H9 (cell line): ENCODE results near the gene SRPK3. TPM values are rescaled to one million over a fixed set of nuclear protein-coding genes. Genes with fewer than 3 reads are reported as not detected.

Source experiments
- DNase-seq: peaks from one replicate; pipeline ENCODE4 v3.0.0-alpha.2; 2017
- H2AFZ ChIP-seq: one replicate; pipeline ENCODE4 v1.6.1; 2013; ENCODE audit warnings: mild to moderate bottlenecking, low read length, control low read depth, moderate library complexity
- H2AK5ac ChIP-seq: 2 replicates; pipeline ENCODE4 v1.6.1; 2013; ENCODE audit warnings: low read length, control low read depth, mixed read lengths; ENCODE audit not compliant: insufficient read length
- H2BK120ac ChIP-seq: one replicate; pipeline ENCODE4 v1.6.1; 2013; ENCODE audit warnings: low read depth, mild to moderate bottlenecking, low read length, control low read depth, inconsistent platforms; ENCODE audit not compliant: poor library complexity, severe bottlenecking
- H2BK12ac ChIP-seq: 2 replicates; pipeline ENCODE4 v1.6.1; 2013; ENCODE audit warnings: low read length, control low read depth, mixed read lengths, low read depth; ENCODE audit not compliant: insufficient read length
- H2BK15ac ChIP-seq: 2 replicates; pipeline ENCODE4 v1.6.1; 2013; ENCODE audit warnings: low read depth, low read length, control low read depth
- H2BK20ac ChIP-seq: one replicate; pipeline ENCODE4 v1.6.1; 2013; ENCODE audit warnings: low read depth, mild to moderate bottlenecking, low read length, control low read depth, inconsistent platforms; ENCODE audit not compliant: poor library complexity, severe bottlenecking
- H2BK5ac ChIP-seq: 2 replicates; pipeline ENCODE4 v1.6.1; 2013; ENCODE audit warnings: low read length, control low read depth, mixed read lengths; ENCODE audit not compliant: insufficient read length
- H3K14ac ChIP-seq: 2 replicates; pipeline ENCODE4 v1.6.1; 2013; ENCODE audit warnings: low read length, control low read depth; ENCODE audit not compliant: insufficient read depth
- H3K18ac ChIP-seq: 2 replicates; pipeline ENCODE4 v1.6.1; 2013; ENCODE audit warnings: low read depth, mild to moderate bottlenecking, mixed read lengths, low read length, control low read depth; ENCODE audit not compliant: insufficient read length
- H3K23ac ChIP-seq: 2 replicates; pipeline ENCODE4 v1.6.1; 2013; ENCODE audit warnings: low read length, control low read depth, mixed read lengths, low read depth; ENCODE audit not compliant: insufficient read length
- H3K23me2 ChIP-seq: 2 replicates; pipeline ENCODE4 v1.6.1; 2013; ENCODE audit warnings: low read depth, mild to moderate bottlenecking, mixed read lengths, low read length, control low read depth; ENCODE audit not compliant: insufficient read length, poor library complexity, severe bottlenecking
- H3K27ac ChIP-seq: 2 replicates; pipeline ENCODE4 v1.5.1; 2013; ENCODE audit warnings: low read length, control low read depth, mixed read lengths, low read depth; ENCODE audit not compliant: insufficient read length
- H3K27me3 ChIP-seq: 2 replicates; pipeline ENCODE4 v1.6.1; 2013; ENCODE audit warnings: low read length, control low read depth, inconsistent platforms; ENCODE audit not compliant: insufficient read depth
- H3K4ac ChIP-seq: 2 replicates; pipeline ENCODE4 v1.6.1; 2013; ENCODE audit warnings: low read depth, mild to moderate bottlenecking, control low read depth, inconsistent platforms, low read length, moderate library complexity
- H3K4me1 ChIP-seq: 2 replicates; pipeline ENCODE4 v1.6.1; 2013; ENCODE audit warnings: low read length, control low read depth, inconsistent platforms; ENCODE audit not compliant: insufficient read depth
- H3K4me2 ChIP-seq: 2 replicates; pipeline ENCODE4 v1.6.1; 2013; ENCODE audit warnings: low read length, control low read depth, mixed read lengths; ENCODE audit not compliant: insufficient read length, insufficient read depth
- H3K56ac ChIP-seq: 2 replicates; pipeline ENCODE4 v1.6.1; 2013; ENCODE audit warnings: low read depth, mild to moderate bottlenecking, mixed read lengths, low read length, control low read depth; ENCODE audit not compliant: insufficient read length
- H3K79me1 ChIP-seq: 2 replicates; pipeline ENCODE4 v1.6.1; 2013; ENCODE audit warnings: low read depth, mild to moderate bottlenecking, moderate library complexity, low read length, control low read depth, inconsistent platforms; ENCODE audit not compliant: insufficient read depth, poor library complexity, severe bottlenecking
- H3K79me2 ChIP-seq: 2 replicates; pipeline ENCODE4 v1.6.1; 2013; ENCODE audit warnings: low read length, control low read depth, inconsistent platforms; ENCODE audit not compliant: insufficient read depth
- H3K9ac ChIP-seq: 2 replicates; pipeline ENCODE4 v1.6.1; 2013; ENCODE audit warnings: low read length, control low read depth, mixed read lengths; ENCODE audit not compliant: insufficient read length; ENCODE audit errors: extremely low read depth
- H3K9me3 ChIP-seq: one replicate; pipeline ENCODE4 v1.6.1; 2013; ENCODE audit warnings: low read depth, low read length, inconsistent platforms; ENCODE audit not compliant: control insufficient read depth
- H3T11ph ChIP-seq: one replicate; pipeline ENCODE4 v1.6.1; 2013; ENCODE audit warnings: mild to moderate bottlenecking, low read length, control low read depth, inconsistent platforms
- H4K20me1 ChIP-seq: one replicate; pipeline ENCODE4 v1.6.1; 2013; ENCODE audit not compliant: control insufficient read depth, insufficient read length, insufficient read depth
- H4K5ac ChIP-seq: 2 replicates; pipeline ENCODE4 v1.6.1; 2013; ENCODE audit warnings: low read depth, mild to moderate bottlenecking, mixed read lengths, low read length, control low read depth; ENCODE audit not compliant: insufficient read length
- H4K8ac ChIP-seq: replicated peaks from 2 replicates; pipeline ENCODE4 v1.6.1; 2013; ENCODE audit warnings: low read length, control low read depth, mixed read lengths, low read depth; ENCODE audit not compliant: insufficient read length
- H4K91ac ChIP-seq: 2 replicates; pipeline ENCODE4 v1.6.1; 2013; ENCODE audit warnings: low read depth, mild to moderate bottlenecking, moderate library complexity, mixed read lengths, low read length, control low read depth; ENCODE audit not compliant: insufficient read length
- H3K27ac Mint-ChIP-seq, 3 experiments: 2 replicates in 2 of 3; 3 replicates in 1 of 3; pipeline ENCODE4 v1.8.0; 2020 to 2021; ENCODE audit warnings: mixed read lengths in 3 of 3, mild to moderate bottlenecking in 1 of 3, moderate library complexity in 1 of 3
- H3K27me3 Mint-ChIP-seq: 2 replicates; pipeline ENCODE4 v1.8.0; 2021; ENCODE audit warnings: low read depth, mild to moderate bottlenecking, moderate library complexity, mixed read lengths
- H3K36me3 Mint-ChIP-seq, 3 experiments: 2 replicates in 2 of 3; 3 replicates in 1 of 3; pipeline ENCODE4 v1.8.0; 2020 to 2021; ENCODE audit warnings: low read depth in 3 of 3, mixed read lengths in 3 of 3; ENCODE audit not compliant: insufficient read depth in 1 of 3
- H3K4me1 Mint-ChIP-seq, 2 experiments: 2 replicates each; pipeline ENCODE4 v1.8.0; 2020; ENCODE audit warnings: mixed read lengths in 2 of 2
- H3K4me3 Mint-ChIP-seq, 2 experiments: 2 replicates in 1 of 2; 3 replicates in 1 of 2; pipeline ENCODE4 v1.8.0; 2020 to 2021; ENCODE audit warnings: mild to moderate bottlenecking in 2 of 2, mixed read lengths in 2 of 2, moderate library complexity in 1 of 2
- H3K9me3 Mint-ChIP-seq, 2 experiments: 2 replicates in 1 of 2; 3 replicates in 1 of 2; pipeline ENCODE4 v1.8.0; 2020; ENCODE audit warnings: mild to moderate bottlenecking in 2 of 2, mixed read lengths in 2 of 2, moderate library complexity in 1 of 2
- CTCF ChIP-seq: fragments of 200-600 bp; sonication (generic); conservative IDR thresholded peaks from 3 replicates; pipeline ENCODE4 v1.8.0; 2021; ENCODE audit warnings: antibody characterized with exemption, mild to moderate bottlenecking
- WGBS: extraction: QIAGEN DNeasy Blood & Tissue Kit; methylation state at CpG from one replicate; pipeline ENCODE4 v1.1.7; 2013; ENCODE audit warnings: missing lambda C conversion rate, low lambda C conversion rate, mixed read lengths; ENCODE audit not compliant: insufficient read length; ENCODE audit errors: extremely low coverage; 5-methylcytosine and 5-hydroxymethylcytosine counted together
- total RNA-seq: library from RNA; stranded (reverse); gene quantifications from 2 replicates; pipeline ENCODE4 v1.2.1, GENCODE V29; 2021

Gene SRPK3
- total RNA-seq, 1 experiment from 2014 or later = not detected

DNA sequence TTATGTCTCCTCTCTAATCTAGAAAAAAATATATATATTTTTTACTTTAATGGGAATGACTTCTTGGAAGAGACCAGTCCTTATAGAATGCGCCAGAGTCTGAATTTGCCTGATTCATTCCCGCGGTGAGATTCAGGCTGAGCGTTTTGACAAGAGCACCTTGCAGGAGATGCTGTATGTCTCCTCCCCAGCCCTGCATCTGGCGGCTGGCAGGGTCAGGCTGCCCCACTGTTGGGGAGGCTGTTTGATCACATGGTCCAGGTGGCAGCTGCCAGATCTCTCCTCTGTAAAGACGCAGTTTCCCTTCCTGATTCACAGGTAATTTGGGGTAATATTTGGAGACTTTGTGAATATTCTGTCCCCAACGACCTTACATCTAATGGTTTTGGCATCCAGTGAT lies 39.8 kb downstream of the SRPK3 start:
- H3K4me1 Mint-ChIP-seq = peaks cover 29 to 32% of the 10 kb centered on the region in 2 experiments
- Histone ChIP-seq H3K9ac (no peak overlapping the region), H3K14ac (no peak overlapping the region), H2BK5ac (no peak overlapping the region), H3K4ac (no peak overlapping the region), H4K20me1 (no peaks in the 10 kb centered on the region), H4K91ac (no peak overlapping the region), H4K8ac (no peak overlapping the region), H2BK12ac (no peak overlapping the region), H3K79me2 (peaks cover 43% of the 10 kb centered on the region; the same call in 1 of the 2 replicates), H3K79me1 (no peaks in the 10 kb centered on the region), H3K56ac (no peak overlapping the region), H3K23me2 (no peaks in the 10 kb centered on the region), H3K27ac (no peak overlapping the region), H2BK120ac (no peak overlapping the region), H2BK20ac (no peak overlapping the region), H3K9me3 (peaks cover 11% of the 10 kb centered on the region), H3K4me2 (no peak overlapping the region), H4K5ac (no peak overlapping the region), H2AK5ac (no peak overlapping the region), H3K4me1 (peaks cover 2% of the 10 kb centered on the region; the same call in 1 of the 2 replicates), H3K18ac (no peak overlapping the region), H3K27me3 (no peaks in the 10 kb centered on the region), H3K23ac (no peak overlapping the region), H3T11ph (no peak overlapping the region), H2BK15ac (no peak overlapping the region), H2AFZ (no peak overlapping the region)
- H3K27ac Mint-ChIP-seq = no peak overlapping the region
- no peaks in the 10 kb centered on the region for H3K27me3 Mint-ChIP-seq
- WGBS = no CpG with 5 or more reads among the region's 7 CpGs
- no peak for DNase-seq
- H3K4me3 Mint-ChIP-seq = 0 out of 5 replicates have a peak overlapping the region, but pooled peaks of 1 of the 2 experiments have one; percentile 12
- no peak for TF ChIP-seq CTCF
- H3K9me3 Mint-ChIP-seq = peaks cover 68 to 72% of the 10 kb centered on the region in 2 experiments
- H3K36me3 Mint-ChIP-seq = peaks cover 4 to 21% (median 17%) of the 10 kb centered on the region in 3 experiments; a peak in 6 of 7 replicates
